Stimulated activated CD8-positive, alpha-beta memory T cell treated with anti-CD3 and anti-CD28 coated beads, Interleukin-15, amount 100 ng/mL, for 48 hours (primary cell): ENCODE measurements around the gene PRELID1.
A peak's percentile ranks its signal among the peaks of the same experiment; 100 is the strongest.
"Not testable (repeated sequence)": the region's sequence is repeated elsewhere in the genome, so short reads cannot be mapped to it uniquely, and the experiment has no call there.

Experiments used
- DNase-seq, 2 donors: peaks; one replicate each; pipeline ENCODE4 v3.0.0-alpha.2; 2020; ENCODE audit warnings: low read depth in 2 of 2

The PRELID1 gene

GRCh38 chr5:177300236-177300880 lies 3.2 kb upstream of the PRELID1 start:
- DNase-seq = peak in 1 of 2 donors; percentile 52

- no peak for DNase-seq
These were observed 2.6 kb upstream of the PRELID1 start for GRCh38 chr5:177300951-177301350.

- DNase-seq = no peak
These were observed 2.0 kb upstream of the PRELID1 start for GRCh38 chr5:177301503-177302165.

- DNase-seq = no peak
These were observed 1.1 kb upstream of the PRELID1 start for GRCh38 chr5:177302354-177303110.

- no peak for DNase-seq
These were observed 359 bp downstream of the PRELID1 start for GRCh38 chr5:177303925-177304391.

- no peak for DNase-seq
These were observed 957 bp downstream of the PRELID1 start for GRCh38 chr5:177304392-177305119.

- not testable (repeated sequence) for DNase-seq
These were observed 2.6 kb downstream of the PRELID1 start for GRCh38 chr5:177306103-177306640.

GRCh38 chr5:177306674-177307543 lies 3.3 kb downstream of the PRELID1 start:
- no peak for DNase-seq

- DNase-seq = no peak
These were observed 4.2 kb downstream of the PRELID1 start for GRCh38 chr5:177307544-177308363.

GRCh38 chr5:177308740-177309139 lies 5.1 kb downstream of the PRELID1 start:
- DNase-seq = no peak

- peak; percentile 46 to 58 for DNase-seq
These were observed 6.0 kb downstream of the PRELID1 start for GRCh38 chr5:177309351-177310191.

GRCh38 chr5:177310332-177310731 lies 6.7 kb downstream of the PRELID1 start:
- no peak for DNase-seq

- DNase-seq = no peak
These were observed 7.3 kb downstream of the PRELID1 start for GRCh38 chr5:177310757-177311391.

GRCh38 chr5:177311392-177311722 lies 7.8 kb downstream of the PRELID1 start:
- DNase-seq = no peak

- DNase-seq = peak; percentile 98 to 99
These were observed 8.4 kb downstream of the PRELID1 start, which contains the start of gene MXD3 for GRCh38 chr5:177311723-177312648. TSS of gene MXD3 (minus strand) at chr5:177311898. CDS start at chr5:177311830, 68 bp downstream.

GRCh38 chr5:177312649-177313181 lies 9.1 kb downstream of the PRELID1 start:
- DNase-seq = peak in 1 of 2 donors; percentile 47
